ENCODE results near the gene DBN1. TPM values are rescaled to one million over a fixed set of nuclear protein-coding genes. Genes with fewer than 3 reads are reported as not detected.

DBN1 gene
- total RNA-seq, 1 experiment from 2014 or later, result 195 TPM

DNA sequence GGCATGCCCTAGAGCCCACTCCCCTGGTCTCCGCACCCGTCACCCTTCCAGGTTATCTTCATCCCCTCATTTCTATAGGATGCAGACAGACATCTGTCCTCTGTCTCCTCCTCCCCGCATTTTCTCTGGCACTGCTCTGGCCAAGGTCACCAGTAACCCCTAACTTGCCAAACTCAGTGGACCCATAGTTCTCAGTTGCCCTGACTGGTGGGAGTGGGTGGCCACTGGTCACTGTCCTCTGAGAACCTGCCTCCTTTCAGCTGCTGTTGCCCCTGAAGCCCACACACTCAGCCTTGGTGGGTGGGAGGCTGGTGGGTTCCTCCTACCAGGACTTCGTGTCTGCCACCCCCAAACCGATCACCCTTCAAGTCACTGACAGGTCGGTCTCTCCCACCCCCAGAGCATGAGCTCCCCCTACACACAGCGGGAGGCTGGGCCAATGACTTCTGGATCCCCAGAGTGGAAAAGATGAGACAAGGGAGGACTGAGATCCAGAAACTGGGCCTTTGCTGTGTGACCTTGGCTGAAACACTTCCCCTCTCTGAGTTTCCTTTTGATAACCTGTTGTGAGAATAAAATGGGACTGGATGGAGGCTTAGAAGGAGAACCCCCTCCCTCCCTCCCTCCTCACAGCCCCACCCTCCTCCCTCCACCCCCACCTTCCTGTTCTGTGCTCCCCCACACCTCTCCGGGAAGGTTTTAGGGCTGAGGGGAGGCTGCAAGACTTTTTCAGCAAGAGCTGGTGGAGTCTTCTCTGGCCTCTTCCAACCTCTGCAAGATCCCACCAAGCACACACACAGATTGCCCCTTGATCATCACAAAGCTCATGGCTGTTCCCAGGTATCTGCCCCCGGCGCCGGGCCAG is 2.4 kb upstream of the DBN1 start:
- BruUV-seq (replicated peaks), result no TSS peak
- DNase-seq (ENCODE audit: low read depth, low spot score) (no peak), ATAC-seq (no peak)
- CTCF ChIA-PET, result interaction anchor here (0.6 kb wide), 1 partner anchor 17 kb away, joined by 5 read pairs; no protein-coding TSS in a partner anchor
- TF ChIP-seq, protein P1, sequence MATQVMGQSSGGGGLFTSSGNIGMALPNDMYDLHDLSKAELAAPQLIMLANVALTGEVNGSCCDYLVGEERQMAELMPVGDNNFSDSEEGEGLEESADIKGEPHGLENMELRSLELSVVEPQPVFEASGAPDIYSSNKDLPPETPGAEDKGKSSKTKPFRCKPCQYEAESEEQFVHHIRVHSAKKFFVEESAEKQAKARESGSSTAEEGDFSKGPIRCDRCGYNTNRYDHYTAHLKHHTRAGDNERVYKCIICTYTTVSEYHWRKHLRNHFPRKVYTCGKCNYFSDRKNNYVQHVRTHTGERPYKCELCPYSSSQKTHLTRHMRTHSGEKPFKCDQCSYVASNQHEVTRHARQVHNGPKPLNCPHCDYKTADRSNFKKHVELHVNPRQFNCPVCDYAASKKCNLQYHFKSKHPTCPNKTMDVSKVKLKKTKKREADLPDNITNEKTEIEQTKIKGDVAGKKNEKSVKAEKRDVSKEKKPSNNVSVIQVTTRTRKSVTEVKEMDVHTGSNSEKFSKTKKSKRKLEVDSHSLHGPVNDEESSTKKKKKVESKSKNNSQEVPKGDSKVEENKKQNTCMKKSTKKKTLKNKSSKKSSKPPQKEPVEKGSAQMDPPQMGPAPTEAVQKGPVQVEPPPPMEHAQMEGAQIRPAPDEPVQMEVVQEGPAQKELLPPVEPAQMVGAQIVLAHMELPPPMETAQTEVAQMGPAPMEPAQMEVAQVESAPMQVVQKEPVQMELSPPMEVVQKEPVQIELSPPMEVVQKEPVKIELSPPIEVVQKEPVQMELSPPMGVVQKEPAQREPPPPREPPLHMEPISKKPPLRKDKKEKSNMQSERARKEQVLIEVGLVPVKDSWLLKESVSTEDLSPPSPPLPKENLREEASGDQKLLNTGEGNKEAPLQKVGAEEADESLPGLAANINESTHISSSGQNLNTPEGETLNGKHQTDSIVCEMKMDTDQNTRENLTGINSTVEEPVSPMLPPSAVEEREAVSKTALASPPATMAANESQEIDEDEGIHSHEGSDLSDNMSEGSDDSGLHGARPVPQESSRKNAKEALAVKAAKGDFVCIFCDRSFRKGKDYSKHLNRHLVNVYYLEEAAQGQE (IDR thresholded peaks at IDR 0.05; ENCODE audit: insufficient read depth in 1 of 2, low read depth in 2 of 2, low read length in 1 of 2), result no peak
- TF ChIP-seq SIN3A (IDR thresholded peaks at IDR 0.05; ENCODE audit: borderline replicate concordance, insufficient read depth, low read depth, low read length), result no peak
- no peak for TF ChIP-seq TCF7L2 (IDR thresholded peaks at IDR 0.05; ENCODE audit: low read depth, low read length)
- TF ChIP-seq, protein P2, sequence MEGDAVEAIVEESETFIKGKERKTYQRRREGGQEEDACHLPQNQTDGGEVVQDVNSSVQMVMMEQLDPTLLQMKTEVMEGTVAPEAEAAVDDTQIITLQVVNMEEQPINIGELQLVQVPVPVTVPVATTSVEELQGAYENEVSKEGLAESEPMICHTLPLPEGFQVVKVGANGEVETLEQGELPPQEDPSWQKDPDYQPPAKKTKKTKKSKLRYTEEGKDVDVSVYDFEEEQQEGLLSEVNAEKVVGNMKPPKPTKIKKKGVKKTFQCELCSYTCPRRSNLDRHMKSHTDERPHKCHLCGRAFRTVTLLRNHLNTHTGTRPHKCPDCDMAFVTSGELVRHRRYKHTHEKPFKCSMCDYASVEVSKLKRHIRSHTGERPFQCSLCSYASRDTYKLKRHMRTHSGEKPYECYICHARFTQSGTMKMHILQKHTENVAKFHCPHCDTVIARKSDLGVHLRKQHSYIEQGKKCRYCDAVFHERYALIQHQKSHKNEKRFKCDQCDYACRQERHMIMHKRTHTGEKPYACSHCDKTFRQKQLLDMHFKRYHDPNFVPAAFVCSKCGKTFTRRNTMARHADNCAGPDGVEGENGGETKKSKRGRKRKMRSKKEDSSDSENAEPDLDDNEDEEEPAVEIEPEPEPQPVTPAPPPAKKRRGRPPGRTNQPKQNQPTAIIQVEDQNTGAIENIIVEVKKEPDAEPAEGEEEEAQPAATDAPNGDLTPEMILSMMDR (IDR thresholded peaks at IDR 0.05), result no peak
- no peak for TF ChIP-seq POLR2AphosphoS5 (IDR thresholded peaks at IDR 0.05; ENCODE audit: low read depth, low read length)
- in situ Hi-C loops (cut with HindIII; ENCODE audit: low pct_unique_long_range_greater_than_20kb, low sequenced_read_pairs), result no loop called here
- intact Hi-C loops (cut with micrococcal nuclease; ENCODE audit: unreplicated experiment), result no loop called here
- Histone ChIP-seq H3K4me3 (ENCODE audit: low read depth in 2 of 2, low read length in 2 of 2) (no peak overlapping the region), H3K4me1 (ENCODE audit: control insufficient read depth, insufficient read depth, low read length) (peaks cover 22% of the 10 kb centered on the region), H3K27me3 (ENCODE audit: control insufficient read depth, insufficient read depth, low read length) (no peaks in the 10 kb centered on the region), H3K36me3 (ENCODE audit: control insufficient read depth, insufficient read depth, low read length) (no peaks in the 10 kb centered on the region; the same call in 1 of the 2 replicates), H3K9me3 (ENCODE audit: control insufficient read depth, insufficient read depth, low read depth, low read length) (no peaks in the 10 kb centered on the region), H3K27ac (ENCODE audit: low read length) (no peak overlapping the region)
- POLR2A ChIA-PET, result no interaction called here

DNA sequence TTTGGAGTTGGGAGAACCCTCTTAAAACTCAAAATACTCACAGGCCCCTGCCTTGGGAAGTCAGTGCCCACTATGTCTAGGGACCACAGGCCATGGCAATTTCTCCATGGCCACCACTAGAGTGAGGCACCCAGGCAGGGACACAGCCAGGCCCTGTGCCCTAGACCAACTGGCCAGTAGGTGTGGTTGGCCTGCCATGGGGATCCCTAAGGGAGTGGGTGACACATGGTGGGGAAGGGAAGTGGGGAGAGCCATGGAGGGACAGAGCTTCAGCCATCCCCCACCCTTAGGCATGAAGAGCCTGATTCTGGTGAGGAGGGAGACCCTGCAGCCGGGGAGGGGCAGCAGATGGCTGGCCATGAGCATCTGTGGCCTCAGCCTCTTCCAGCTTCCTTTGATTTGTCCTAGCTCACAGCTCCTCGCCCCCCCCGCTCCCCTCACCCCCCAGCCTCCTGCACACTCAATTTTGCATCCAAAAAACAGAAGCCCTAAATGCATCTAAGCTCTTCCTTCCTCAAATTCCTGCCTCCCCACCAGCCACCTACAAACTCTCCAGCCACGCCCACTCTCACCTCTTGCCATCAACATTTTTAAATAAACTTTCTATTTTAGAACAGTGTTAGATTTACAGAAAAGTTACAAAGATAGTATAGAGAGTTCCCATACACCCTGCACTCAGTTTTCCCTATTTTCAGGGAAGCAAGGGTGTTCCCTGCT is 1.6 kb upstream of the DBN1 start:
- no peaks in the 10 kb centered on the region for H3K27me3 ChIP-seq (ENCODE audit: control insufficient read depth, insufficient read depth, low read length)
- intact Hi-C loops (cut with micrococcal nuclease; ENCODE audit: unreplicated experiment), result no loop called here
- CTCF ChIA-PET, result interaction anchor here (0.6 to 0.7 kb wide), 2 partner anchors 14 to 18 kb away, joined by 4 to 5 read pairs; no protein-coding TSS in a partner anchor

More for the DNA sequence above, 1.6 kb upstream of the DBN1 start:
- Histone ChIP-seq H3K36me3 (ENCODE audit: control insufficient read depth, insufficient read depth, low read length) (no peaks in the 10 kb centered on the region; the same call in 1 of the 2 replicates), H3K9me3 (ENCODE audit: control insufficient read depth, insufficient read depth, low read depth, low read length) (no peaks in the 10 kb centered on the region), H3K27ac (ENCODE audit: low read length) (peak overlapping the region; percentile 85; the same call in 1 of the 2 replicates), H3K4me3 (ENCODE audit: low read depth in 2 of 2, low read length in 2 of 2) (no peak overlapping the region), H3K4me1 (ENCODE audit: control insufficient read depth, insufficient read depth, low read length) (peaks cover 29% of the 10 kb centered on the region)
- TF ChIP-seq SIN3A (IDR thresholded peaks at IDR 0.05; ENCODE audit: borderline replicate concordance, insufficient read depth, low read depth, low read length), result no peak
- TF ChIP-seq, protein P1 (IDR thresholded peaks at IDR 0.05; ENCODE audit: insufficient read depth in 1 of 2, low read depth in 2 of 2, low read length in 1 of 2), result no peak
- no peak for DNase-seq (ENCODE audit: low read depth, low spot score)
- ATAC-seq, result no peak
- BruUV-seq (replicated peaks), result no TSS peak
- in situ Hi-C loops (cut with HindIII; ENCODE audit: low pct_unique_long_range_greater_than_20kb, low sequenced_read_pairs), result no loop called here
- POLR2A ChIA-PET, result no interaction called here
